ENCODE measurements around the gene EXOC1L.

DNA sequence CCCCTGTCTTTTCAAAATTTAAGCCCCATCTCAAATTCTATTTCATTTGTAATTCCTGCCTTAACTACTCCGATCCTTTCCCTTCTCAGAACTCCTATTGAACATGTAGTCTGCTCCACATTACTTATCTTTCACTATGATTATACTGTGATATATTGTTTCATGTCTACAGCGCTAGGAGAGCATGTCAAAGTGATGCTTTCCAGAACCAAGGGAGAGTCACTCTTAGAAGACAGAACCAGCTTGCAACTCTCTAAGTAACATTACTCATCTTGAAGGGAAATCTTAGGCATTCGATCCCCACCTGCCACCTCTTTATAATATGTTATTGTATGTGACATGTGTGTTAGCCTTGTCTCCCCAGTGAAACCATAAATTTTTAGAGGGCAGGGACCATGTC, 10.5 kb downstream of the EXOC1L start:
- TF ChIP-seq POLR2AphosphoS5 (IDR thresholded peaks at IDR 0.05; ENCODE audit: low read depth, low read length) (no peak), SIN3A (IDR thresholded peaks at IDR 0.05; ENCODE audit: borderline replicate concordance, insufficient read depth, low read length) (no peak), TAF1 (IDR thresholded peaks at IDR 0.05; ENCODE audit: borderline replicate concordance, insufficient read depth, low read length) (no peak)
- TF ChIP-seq, protein P1, sequence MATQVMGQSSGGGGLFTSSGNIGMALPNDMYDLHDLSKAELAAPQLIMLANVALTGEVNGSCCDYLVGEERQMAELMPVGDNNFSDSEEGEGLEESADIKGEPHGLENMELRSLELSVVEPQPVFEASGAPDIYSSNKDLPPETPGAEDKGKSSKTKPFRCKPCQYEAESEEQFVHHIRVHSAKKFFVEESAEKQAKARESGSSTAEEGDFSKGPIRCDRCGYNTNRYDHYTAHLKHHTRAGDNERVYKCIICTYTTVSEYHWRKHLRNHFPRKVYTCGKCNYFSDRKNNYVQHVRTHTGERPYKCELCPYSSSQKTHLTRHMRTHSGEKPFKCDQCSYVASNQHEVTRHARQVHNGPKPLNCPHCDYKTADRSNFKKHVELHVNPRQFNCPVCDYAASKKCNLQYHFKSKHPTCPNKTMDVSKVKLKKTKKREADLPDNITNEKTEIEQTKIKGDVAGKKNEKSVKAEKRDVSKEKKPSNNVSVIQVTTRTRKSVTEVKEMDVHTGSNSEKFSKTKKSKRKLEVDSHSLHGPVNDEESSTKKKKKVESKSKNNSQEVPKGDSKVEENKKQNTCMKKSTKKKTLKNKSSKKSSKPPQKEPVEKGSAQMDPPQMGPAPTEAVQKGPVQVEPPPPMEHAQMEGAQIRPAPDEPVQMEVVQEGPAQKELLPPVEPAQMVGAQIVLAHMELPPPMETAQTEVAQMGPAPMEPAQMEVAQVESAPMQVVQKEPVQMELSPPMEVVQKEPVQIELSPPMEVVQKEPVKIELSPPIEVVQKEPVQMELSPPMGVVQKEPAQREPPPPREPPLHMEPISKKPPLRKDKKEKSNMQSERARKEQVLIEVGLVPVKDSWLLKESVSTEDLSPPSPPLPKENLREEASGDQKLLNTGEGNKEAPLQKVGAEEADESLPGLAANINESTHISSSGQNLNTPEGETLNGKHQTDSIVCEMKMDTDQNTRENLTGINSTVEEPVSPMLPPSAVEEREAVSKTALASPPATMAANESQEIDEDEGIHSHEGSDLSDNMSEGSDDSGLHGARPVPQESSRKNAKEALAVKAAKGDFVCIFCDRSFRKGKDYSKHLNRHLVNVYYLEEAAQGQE (IDR thresholded peaks at IDR 0.05; ENCODE audit: insufficient read depth in 1 of 2, low read depth in 2 of 2, low read length in 2 of 2): no peak

Data from PFSK-1 (cell line).